T1000 (cell line): ENCODE results near the gene PMM2.

ENCODE experiments used
- DNase-seq: peaks from one replicate; lab custom pipeline; 2025; ENCODE audit warnings: mixed read lengths; lab: John Stamatoyannopoulos, UW

The PMM2 gene

DNA sequence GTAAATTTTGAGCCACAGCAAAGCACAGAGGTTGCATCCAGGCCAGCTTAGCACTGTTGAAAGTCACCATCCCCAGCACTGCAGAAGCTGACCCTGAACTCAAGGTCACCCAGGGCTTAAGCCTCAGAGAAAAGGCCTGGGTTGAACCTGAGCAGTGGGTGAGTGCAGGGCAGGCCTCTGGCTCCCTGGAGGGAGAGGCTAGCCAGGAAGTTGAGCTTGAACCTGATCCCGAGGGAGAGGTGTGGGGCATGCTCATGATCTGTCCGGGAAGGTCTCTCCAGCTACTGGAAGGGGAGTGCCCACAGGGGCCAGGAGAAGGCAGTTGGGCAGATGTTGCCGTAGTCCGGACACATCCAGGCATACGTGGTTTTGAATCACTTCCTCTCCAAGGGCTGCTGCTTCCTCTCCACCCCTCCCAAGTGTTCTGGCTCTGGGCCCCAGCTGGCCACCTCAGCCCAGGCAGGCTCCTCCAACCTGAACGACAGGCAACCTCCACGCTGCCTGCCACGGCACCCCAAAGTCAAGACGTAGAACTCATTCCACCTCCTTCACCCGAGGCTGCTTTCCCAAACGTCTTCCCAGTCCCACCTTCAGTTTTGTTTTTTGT lies 52.7 kb downstream of the PMM2 start:
- DNase-seq: peak; percentile 47

DNA sequence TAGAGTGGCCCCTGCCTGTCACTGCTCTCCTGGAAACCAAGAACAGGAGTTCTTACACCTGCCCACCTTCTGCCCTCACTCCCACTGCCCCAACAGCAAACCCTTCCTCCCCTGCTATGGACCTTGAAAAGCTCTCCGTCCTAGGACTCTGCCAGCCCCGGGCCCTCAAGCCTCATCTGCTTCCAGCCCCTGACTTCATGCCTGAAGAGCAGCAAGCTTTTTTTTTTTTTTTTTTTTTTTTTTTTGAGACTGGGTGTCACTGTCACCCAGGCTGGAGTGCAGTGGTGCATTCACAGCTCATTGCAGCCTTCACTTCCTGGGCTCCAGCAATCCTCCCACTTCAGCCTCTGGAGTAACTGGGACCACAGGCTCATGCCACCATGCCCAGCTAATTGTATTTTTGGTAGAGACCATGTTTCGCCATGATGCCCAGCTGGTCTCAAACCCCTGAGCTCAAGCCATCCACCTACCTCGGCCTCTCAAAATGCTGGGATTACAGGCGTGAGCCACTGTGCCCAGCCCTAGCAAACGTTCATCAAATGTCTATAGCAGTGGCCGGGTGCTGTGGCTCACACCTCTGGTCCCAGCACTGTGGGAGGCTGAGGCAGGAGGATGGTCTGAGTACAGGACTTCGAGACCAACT lies 54.2 kb downstream of the PMM2 start:
- no peak for DNase-seq

DNA sequence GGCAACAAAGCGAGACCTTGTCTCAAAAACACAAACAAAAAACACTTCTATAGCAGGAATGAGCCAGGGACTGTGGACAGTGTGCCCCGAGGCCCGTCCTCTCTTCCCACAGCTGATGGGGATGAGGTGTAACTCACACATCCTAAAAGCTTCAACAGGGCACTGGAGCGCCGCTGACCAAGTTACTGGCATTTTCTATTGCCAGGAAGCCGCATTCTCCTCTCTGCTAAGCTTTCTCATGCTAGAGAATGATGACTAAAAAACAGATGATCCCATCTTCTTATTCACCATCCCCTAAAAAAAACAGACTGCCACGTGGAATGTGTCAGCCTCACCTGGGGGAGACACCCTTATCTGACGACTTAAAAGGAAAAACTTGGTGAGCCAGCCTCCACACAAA lies 54.9 kb downstream of the PMM2 start:
- no peak for DNase-seq

DNA sequence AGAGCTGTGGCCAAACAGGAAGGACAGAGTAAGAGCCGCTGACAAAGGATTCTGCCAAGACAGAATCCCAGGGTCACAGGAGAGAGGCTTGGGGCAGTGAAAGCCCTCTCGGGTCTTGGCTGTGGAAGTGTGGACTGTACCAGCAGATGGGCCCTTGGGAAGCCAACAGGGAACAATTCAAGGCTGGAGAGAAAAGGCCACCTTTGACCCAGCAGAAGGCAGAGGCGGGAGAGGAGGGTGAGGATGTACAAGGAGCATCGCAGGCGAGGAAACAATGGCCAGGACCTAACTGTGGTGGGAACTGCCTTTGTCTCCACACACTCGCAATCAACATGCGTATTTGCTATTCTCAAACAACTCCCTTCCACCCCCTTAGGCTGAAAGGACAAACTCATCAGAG lies 55.5 kb downstream of the PMM2 start:
- no peak for DNase-seq

DNA sequence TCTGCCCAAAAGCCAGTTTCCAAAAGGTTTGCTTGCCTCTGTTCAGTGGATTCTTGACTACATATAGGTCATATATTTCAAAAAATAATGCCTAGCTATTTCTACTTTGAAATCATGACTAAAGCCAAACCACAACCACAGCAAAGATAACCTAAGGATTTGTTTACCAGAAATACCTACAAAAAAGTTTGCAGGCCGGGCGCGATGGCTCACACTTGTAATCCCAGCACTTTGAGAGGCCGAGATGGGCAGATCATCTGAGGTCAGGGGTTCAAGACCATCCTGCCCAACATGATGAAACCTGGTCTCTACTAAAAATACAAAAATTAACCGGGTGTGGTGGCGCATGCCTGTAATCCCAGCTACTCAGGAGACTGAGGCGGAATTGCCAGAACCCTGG lies 56.0 kb downstream of the PMM2 start:
- no peak for DNase-seq

DNA sequence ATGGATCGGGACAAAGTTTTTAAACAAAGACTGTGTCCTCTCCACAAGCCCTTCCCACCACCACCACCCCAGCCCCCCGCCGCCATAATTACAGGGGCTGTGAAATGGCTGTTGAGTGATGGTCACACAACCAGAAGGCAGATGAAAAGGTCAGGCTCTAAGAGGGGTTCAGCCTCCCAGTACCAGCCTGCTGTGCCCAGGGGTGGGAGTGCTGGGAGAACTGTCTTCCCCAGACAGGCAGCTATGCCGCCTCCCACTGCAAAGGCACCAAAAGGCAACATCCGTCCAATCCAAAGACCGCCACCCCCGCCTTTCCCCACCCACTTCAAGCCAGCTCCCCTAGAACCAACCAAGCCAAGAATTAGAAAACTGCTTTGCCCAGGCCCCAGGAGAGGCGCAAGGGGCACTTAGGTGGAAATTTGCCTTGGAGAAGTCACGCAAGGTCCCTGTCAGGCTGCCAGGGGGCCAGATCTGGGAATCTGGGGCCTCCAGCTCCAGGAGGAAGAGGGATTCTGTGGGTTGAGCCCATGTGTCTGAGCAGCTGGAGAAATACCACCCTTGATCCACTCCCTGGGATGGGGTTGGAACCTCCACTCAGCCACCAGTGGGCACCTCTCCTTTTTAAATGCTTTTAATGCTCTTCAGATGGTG lies 56.8 kb downstream of the PMM2 start:
- no peak for DNase-seq

DNA sequence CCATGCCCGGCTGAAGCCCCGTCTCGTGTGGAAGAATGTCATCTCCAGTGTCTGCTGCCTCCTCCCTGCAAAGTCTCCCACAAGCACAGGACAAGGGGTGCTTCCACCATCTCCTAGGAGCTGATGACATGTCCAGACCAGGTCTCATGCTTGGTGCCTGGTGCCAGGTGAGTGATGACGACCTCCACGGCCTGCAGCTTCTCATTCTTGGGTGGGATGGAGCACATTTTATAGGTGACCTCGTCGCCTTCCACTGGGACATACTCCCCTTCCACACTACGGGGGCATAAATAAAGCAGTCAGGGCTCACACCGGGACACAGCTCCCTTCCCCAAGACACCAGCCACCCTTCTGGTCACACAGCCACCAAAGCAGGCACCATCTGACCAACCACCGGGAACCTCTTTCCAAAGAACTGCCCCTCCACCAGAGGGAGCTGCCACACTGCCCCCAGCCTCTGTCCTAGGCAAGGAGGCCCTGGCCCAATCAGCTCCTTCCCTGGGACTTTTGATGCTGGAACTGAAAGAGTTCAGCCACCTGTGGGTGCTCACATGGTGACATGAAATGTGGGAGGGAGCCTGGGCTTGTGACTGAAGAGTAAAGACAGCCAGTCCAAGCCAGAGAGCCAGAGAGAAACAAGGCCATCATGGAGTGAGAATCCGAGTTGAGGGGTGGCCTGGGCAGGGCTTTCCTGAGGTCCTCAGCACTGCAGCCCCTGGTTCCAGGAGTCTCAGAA lies 57.6 kb downstream of the PMM2 start:
- DNase-seq: no peak

DNA sequence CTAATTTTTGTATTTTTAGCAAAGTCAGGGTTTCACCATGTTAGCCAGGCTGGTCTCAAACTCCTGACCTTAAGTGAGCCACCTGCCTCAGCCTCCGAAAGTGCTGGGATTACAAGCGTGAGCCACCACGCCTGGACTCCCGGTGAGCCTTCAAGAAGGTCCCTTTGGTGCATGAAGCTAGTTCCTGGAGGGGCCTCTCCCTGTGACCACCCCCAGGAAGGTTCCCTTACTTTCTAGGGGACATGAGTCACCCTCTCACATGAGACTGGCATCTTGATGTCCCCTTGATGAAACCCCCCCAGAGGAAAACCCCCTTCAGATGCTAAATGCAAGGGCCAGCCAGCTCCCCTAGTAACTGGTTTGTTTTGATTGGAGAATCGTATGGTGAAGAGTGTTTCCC lies 58.3 kb downstream of the PMM2 start:
- no peak for DNase-seq

DNA sequence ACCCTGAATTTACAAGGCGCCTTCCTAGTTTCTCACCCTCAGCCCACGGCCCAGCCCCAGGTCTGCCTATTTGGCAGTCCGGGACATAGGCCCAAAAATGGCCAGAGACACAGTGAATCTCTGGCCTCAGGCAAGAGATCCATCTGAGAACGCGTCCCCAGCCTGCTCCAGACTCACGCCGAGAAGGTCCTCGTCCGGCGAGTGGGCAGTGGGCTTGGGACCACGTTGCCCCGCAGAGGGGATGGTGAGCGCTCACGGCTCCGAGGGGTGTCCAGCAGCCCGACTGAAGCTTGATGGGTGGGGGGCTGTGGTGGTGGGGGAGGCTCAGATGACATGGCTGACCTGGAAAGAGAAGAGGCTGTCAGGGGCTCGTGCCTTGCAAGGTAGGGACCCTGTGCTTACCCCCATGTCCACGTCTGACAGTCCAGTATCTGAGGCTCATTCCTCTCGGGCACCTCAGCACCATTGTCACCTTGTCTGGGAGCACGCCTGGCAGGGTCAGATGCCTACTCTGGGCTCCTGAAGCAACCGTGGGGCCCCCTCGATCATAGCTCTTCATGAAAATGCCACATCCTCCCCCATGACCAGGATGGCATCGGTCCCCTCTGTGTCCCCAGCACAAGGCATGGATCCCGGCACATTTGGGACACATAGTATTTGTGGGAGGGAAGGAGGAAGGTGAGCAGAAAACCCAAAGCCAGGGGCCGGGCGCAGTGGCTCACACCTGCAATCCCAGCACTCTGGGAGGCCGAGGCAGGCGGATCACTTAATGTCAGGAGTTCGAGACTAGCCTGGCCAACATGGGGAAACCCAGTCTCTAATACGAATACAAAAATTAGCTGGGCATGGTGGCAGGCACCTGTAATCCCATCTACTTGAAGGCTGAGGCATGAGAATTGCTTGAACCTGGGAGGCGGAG lies 61.6 kb downstream of the PMM2 start:
- no peak for DNase-seq

DNA sequence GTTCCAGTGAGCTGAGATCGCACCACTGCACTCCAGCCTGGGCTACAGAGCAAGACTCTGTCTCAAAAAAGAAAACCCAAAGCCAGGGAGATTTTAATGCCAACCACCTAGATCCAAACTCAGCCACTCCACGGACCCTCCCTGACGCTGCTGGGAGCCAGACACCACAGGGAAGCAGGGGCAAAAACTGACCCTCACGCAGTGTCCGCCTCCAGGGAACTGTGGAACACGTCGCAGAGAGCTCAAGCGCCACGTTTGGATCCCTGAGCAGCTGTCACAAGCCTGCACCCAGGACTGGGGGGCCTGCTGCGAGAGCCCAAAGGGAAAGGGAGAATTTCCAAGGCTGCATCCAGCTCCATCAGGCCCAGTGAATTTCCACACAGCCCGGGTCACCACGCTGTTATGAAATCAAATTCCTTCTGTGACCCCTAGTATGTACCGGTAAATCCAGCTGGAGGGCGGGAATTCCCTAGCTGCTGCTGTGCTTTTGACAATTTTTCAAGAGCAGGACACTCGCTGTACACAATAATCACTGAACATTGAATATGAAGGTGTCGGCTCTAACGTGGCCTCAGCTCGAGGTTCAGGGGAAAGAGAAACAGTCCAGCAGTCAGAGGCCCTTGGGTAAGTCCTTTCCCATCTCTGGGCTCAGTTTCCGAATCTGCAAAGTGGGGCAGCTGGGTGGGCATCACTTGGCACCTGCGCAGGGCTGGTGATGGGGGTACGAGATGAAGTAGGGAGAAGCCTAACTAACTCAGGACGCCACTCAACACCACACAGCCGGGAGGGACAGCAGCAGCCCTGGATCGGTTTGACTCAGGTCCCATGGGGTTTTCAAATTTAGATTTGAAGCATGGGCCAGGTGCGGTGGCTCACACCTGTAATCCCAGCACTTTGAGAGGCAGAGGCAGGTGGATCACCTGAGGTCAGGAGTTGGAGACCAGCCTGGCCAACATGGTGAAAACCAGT lies 62.6 kb downstream of the PMM2 start:
- DNase-seq: no peak

DNA sequence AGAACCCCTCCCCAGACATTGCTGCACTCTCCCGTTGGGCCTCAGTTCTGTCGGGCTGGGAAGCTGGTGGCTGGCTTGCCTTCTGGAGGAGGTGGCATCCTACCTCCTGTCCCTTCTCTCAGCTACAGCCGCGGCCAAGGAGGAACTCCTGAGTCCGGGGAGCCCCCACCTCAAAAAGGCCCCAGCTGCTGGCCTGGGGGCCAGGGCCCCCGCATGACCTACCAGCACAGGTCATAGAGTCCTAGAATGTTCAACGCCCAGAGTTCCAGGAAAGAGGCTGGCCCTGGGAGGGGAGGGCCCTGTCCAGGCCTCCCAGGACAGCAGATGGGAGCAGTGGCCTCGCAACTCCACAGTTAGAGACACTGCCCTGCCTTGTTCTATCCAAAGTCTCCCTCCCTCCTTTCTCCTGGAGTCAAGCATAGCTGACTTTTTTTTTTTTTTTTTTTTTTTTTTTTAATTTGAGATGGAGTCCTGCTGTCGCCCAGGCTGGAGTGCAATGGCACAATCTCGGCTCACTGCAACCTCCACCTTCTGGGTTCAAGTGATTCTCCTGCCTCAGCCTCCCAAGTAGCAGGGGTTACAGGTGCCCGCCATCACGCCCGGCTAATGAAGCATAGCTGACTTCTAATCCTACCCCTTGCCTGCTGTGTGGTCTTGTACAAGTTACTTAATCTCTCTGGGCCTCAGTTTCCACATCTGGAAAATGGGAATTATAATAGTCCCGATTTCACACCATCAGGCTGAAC lies 64.1 kb downstream of the PMM2 start:
- DNase-seq: no peak

DNA sequence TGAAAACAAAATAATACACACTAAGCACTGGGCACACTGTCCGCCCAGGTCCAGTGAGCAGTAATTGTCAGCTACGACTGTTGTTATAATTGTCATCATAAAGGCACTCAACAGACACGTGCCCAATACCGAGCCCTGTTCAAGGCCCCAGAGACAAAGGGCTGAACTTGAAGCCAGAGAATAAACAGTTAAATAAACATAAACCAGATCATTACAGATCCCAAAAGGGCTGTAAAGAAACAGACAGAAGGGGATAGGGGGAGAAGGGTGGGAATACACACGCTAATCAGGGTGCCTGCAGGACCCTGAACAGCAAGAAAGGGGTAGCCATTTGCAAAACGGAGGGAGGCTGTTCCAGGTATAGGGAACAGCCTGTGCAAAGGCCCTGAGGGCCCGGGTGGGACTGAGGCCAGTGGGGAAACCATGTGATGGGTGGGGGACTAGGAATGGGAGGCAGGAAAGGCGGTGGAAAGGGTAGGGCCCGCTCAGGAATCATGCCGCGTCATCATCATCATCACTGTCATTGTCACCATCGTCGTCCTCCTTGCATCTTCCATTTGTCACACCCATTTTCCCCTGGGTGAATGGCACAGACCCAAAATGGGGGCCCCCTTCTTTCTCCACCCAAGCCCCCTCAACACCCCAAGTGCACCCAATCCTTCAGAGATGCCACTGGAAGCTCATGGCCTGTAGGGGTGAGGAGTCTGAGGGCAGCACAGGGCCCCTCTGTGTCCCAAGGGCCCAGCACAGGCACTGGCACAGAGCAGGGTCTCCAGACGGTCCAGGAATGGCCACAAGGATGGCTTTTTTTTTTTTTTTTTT lies 64.9 kb downstream of the PMM2 start:
- DNase-seq: no peak

DNA sequence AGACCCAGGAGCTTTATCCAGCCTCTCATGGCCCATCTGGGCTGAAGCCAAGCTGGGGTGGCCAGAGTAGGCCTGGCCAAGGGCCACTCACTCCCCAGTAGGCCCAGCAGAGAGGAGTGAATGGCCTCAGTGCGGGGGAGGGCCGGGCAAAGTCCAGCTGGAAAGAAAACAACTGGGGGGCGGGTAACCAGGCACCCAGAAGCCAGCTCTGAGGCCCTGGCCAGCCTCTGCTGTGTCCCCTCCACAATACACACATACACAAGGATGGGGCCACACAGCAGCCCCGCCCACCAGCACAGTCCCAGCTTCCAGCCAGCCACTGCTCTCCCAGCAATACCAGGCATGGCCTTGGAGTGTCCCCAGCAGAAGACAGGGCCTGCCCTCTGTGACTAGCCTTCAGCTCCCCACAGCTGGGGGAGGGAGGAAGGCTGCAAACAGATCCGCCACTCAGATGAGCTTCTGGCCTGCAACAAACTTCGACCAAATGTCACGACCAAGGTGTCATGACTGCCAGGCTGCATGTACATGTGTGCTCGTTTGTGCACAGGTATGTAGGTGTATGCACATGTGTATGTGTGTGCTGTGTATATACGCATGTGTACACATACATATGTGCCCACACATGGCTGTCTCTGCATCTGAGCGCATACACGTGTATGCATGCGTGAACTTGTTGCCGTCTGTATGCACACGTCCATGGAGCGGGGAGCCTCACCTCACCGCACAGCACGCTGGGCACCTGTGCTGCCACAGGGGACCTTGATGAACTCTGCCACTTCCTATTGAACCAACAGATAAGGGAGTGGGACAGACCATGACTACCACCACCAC lies 66.2 kb downstream of the PMM2 start:
- DNase-seq: no peak

DNA sequence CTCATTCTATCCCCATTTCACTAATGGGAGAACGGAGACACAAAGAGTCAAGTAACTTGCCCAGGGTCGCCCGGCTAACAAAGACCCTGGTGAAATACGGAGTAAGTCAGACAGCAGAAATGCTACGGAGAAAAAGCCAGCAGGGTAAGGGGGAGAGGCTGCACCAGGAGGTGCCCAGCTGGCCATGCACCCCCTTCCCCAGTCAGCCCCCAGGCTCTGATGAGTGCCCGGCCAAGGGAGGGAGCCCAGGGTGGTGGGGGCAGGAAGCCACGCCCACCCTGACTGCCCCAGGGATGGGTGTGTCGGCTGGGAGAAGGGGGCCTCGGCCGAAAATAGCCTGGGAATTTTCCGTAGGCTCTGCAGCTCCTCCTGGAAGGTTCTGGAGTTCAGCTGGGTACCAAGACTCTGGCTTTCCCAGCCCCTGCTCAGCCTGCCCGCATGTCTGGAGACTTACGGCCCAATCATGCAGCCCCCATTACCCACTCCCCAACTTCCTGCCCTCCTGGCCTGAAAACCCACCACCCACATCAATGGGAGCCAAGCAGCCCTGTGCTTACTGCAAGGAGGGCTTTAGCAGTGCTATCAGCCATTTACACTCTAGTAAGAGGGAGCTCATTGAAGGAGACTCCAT lies 67.0 kb downstream of the PMM2 start:
- no peak for DNase-seq

DNA sequence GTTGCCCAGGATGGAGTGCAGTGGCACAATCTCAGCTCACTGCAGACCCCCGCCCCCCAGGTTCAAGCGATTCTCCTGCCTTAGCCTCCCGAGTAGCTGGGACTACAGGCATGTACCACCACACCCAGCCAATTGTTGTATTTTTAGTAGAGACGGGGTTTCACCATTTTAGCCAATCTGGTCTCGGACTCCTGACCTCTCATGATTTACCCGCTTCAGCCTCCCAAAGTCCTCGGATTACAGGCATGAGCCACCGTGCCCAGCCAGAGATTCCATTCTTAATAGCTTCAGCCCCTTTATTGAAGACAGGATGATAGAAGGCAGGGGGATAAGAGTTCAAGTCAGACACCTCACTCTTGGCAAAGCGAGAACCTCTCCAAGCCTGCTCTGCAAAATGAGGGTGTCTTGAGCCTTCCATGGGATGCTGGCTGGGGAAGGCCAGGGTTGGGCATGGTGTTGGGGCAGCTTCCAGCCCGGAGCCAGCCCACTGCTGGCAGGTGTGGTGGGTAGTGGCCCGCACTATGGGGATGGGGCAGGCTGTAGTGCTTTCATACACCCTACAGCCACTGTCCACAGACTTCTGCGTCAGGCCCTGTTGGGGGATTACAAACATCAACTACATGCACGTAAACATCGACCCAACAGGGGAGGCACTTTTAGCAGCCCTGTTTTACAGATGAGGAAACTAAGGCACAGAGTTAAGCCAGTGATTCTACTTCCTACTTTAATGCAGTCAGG lies 67.7 kb downstream of the PMM2 start:
- DNase-seq: no peak

DNA sequence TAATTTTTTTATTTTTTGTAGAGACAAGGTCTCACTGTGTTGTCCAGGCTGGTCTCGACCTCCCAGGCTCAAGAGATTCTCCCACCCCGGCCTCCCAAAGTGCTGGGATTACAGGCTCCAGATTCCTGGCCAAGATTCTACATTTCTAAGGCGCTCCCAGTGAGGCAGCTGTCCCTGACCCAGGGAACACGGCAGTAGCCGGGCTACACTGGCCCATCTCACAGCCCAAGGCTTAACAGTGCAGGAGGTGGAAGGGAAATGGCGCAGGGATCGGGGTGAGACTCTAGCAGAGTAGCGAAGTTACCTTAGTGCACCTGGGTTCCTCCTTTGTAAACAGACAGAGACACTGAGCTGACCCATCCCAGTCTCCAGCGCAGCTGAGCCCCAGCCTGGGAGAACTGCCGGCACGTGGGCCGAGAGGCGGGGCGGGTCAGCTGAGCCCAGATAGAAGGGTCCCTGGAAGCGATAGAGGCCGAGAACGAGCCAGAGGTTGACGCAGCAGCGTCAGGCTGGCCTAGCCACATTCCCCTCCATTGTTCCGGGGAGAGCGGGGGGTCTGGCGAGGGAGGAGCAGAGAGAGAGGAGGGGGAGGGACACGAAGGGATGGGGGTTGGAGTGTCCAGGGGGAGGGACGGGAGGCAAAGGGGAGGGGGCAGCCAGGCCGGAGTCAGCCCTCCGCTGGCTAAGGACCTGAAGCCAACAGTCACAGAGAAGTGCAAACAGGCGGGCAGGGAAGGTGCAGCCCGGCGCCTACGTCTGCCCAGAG lies 68.7 kb downstream of the PMM2 start:
- no peak for DNase-seq
